ENCODE results near the gene SEMA5A. TPM values are rescaled to one million over a fixed set of nuclear protein-coding genes. Genes with fewer than 3 reads are reported as not detected.

The SEMA5A gene
- total and polyA plus RNA-seq, 7 donors = 0.24 to 3.9 (median 0.66) TPM

GRCh38 chr5:9157811-9158210, 388.1 kb downstream of the SEMA5A start:
- TF ChIP-seq, protein P1, sequence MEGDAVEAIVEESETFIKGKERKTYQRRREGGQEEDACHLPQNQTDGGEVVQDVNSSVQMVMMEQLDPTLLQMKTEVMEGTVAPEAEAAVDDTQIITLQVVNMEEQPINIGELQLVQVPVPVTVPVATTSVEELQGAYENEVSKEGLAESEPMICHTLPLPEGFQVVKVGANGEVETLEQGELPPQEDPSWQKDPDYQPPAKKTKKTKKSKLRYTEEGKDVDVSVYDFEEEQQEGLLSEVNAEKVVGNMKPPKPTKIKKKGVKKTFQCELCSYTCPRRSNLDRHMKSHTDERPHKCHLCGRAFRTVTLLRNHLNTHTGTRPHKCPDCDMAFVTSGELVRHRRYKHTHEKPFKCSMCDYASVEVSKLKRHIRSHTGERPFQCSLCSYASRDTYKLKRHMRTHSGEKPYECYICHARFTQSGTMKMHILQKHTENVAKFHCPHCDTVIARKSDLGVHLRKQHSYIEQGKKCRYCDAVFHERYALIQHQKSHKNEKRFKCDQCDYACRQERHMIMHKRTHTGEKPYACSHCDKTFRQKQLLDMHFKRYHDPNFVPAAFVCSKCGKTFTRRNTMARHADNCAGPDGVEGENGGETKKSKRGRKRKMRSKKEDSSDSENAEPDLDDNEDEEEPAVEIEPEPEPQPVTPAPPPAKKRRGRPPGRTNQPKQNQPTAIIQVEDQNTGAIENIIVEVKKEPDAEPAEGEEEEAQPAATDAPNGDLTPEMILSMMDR (IDR thresholded peaks at IDR 0.05) = no peak
- no peaks in the 10 kb centered on the region for H3K9me3 ChIP-seq

GRCh38 chr5:9157020-9157419, 388.9 kb downstream of the SEMA5A start:
- 68 to 76% (median 69%) methylated on average over 4 to 5 of the region's 5 CpGs for WGBS, 3 donors
- intact Hi-C loops (cut with DNase I) = no loop called here

More at GRCh38 chr5:9157811-9158210, 388.1 kb downstream of the SEMA5A start:
- Histone ChIP-seq H3K4me3 (no peak overlapping the region), H3K27ac (no peak overlapping the region), H3K4me1 (no peaks in the 10 kb centered on the region), H3K36me3 (ENCODE audit: insufficient read depth in 1 of 2, low read depth in 1 of 2) (no peaks in the 10 kb centered on the region), H3K27me3 (ENCODE audit: insufficient read depth in 3 of 3, low read length in 2 of 3) (no peaks in the 10 kb centered on the region)
- intact Hi-C loops (cut with DNase I) = no loop called here
- WGBS, 3 donors = 95 to 98% (median 98%) methylated on average over 2 of the region's 2 CpGs
- DNase-seq = no peak
- no peak for ATAC-seq

GRCh38 chr5:9156282-9156681, 389.6 kb downstream of the SEMA5A start:
- Histone ChIP-seq H3K4me1 (no peaks in the 10 kb centered on the region), H3K27me3 (ENCODE audit: insufficient read depth in 3 of 3, low read length in 2 of 3) (no peaks in the 10 kb centered on the region), H3K9me3 (no peaks in the 10 kb centered on the region), H3K27ac (no peak overlapping the region), H3K4me3 (no peak overlapping the region), H3K36me3 (ENCODE audit: insufficient read depth in 1 of 2, low read depth in 1 of 2) (no peaks in the 10 kb centered on the region)
- intact Hi-C loops (cut with DNase I) = no loop called here
- ATAC-seq (peak in 2 of 4 donors; percentile 57 to 69), DNase-seq (peak; percentile 27 to 72)
- 60 to 72% (median 68%) methylated on average over 2 of the region's 2 CpGs for WGBS, 3 donors
- TF ChIP-seq, protein P1 (IDR thresholded peaks at IDR 0.05) = peak; percentile 11

More at GRCh38 chr5:9157020-9157419, 388.9 kb downstream of the SEMA5A start:
- DNase-seq (no peak), ATAC-seq (no peak)
- Histone ChIP-seq H3K36me3 (ENCODE audit: insufficient read depth in 1 of 2, low read depth in 1 of 2) (no peaks in the 10 kb centered on the region), H3K9me3 (no peaks in the 10 kb centered on the region), H3K27me3 (ENCODE audit: insufficient read depth in 3 of 3, low read length in 2 of 3) (no peaks in the 10 kb centered on the region), H3K4me1 (no peaks in the 10 kb centered on the region), H3K27ac (no peak overlapping the region), H3K4me3 (no peak overlapping the region)
- TF ChIP-seq, protein P1 (IDR thresholded peaks at IDR 0.05) = no peak

- H3K27ac ChIP-seq = no peak overlapping the region
- 68 to 77% (median 76%) methylated on average over 6 of the region's 6 CpGs for WGBS, 3 donors
Measured at GRCh38 chr5:9151684-9152427, 394.0 kb downstream of the SEMA5A start.

More at GRCh38 chr5:9151684-9152427, 394.0 kb downstream of the SEMA5A start:
- H3K4me3 ChIP-seq = no peak overlapping the region
- TF ChIP-seq, protein P1 (IDR thresholded peaks at IDR 0.05) = no peak
- ATAC-seq = no peak
- no peaks in the 10 kb centered on the region for H3K9me3 ChIP-seq
- intact Hi-C loops (cut with DNase I) = no loop called here
- no peaks in the 10 kb centered on the region for H3K4me1 ChIP-seq
- no peak for DNase-seq
- no peaks in the 10 kb centered on the region for H3K27me3 ChIP-seq (ENCODE audit: insufficient read depth in 3 of 3, low read length in 2 of 3)
- H3K36me3 ChIP-seq (ENCODE audit: insufficient read depth in 1 of 2, low read depth in 1 of 2) = no peaks in the 10 kb centered on the region
